Ovary (tissue), 10 donors: ENCODE data around the gene GOLGB1. TPM values are rescaled to one million over a fixed set of nuclear protein-coding genes. Genes with fewer than 3 reads are reported as not detected.

Source experiments
- DNase-seq, 5 donors: peaks; one replicate each; pipeline ENCODE4 v3.0.0-alpha.2; 2019 to 2020
- H3K27ac ChIP-seq, 2 donors: fragments of 200-600 bp; one replicate each; pipeline versions ENCODE4 v1.5.1 to v1.8.0; 2019 to 2022
- H3K27me3 ChIP-seq: fragments of 200-600 bp; one replicate; pipeline ENCODE4 v1.8.0; 2022
- H3K36me3 ChIP-seq: fragments of 200-600 bp; sonication (generic); one replicate; pipeline ENCODE4 v1.5.1; 2019
- H3K4me1 ChIP-seq: one replicate; pipeline ENCODE4 v1.8.1; 2013; ENCODE audit warnings: mild to moderate bottlenecking, moderate library complexity; ENCODE audit not compliant: insufficient read depth
- H3K4me3 ChIP-seq: fragments of 200-600 bp; sonication (generic); one replicate; pipeline ENCODE4 v1.5.1; 2017
- H3K9me3 ChIP-seq, 2 donors: fragments of 200-600 bp in 1 of 2; sonication (generic) in 1 of 2; one replicate each; pipeline versions ENCODE4 v1.5.1 to v1.8.1; 2013 to 2019; ENCODE audit warnings: mild to moderate bottlenecking in 1 of 2, moderate library complexity in 1 of 2
- CTCF ChIP-seq, 3 donors: fragments of 450-650 bp in 2 of 3; fragments of 200-600 bp in 1 of 3; IDR thresholded peaks; one replicate each; pipeline versions ENCODE4 v1.5.1 to v1.8.0; 2016 to 2022; ENCODE audit warnings: antibody characterized with exemption in 3 of 3, mild to moderate bottlenecking in 1 of 3
- EP300 ChIP-seq: sonication (generic); formaldehyde crosslinking; IDR thresholded peaks from one replicate; pipeline ENCODE4 v1.6.1; 2017; ENCODE audit warnings: antibody characterized with exemption
- POLR2A ChIP-seq: fragments of 450-650 bp; IDR thresholded peaks from one replicate; pipeline ENCODE4 v1.6.1; 2017; ENCODE audit warnings: antibody characterized with exemption, mild to moderate bottlenecking, moderate library complexity
- WGBS, 3 donors: extraction: QIAGEN DNeasy Blood & Tissue Kit in 1 of 3; methylation state at CpG; one replicate each; pipeline versions ENCODE4 v1.1.5 to v1.1.7; 2013 to 2017; 5-methylcytosine and 5-hydroxymethylcytosine counted together
- intact Hi-C, 4 donors: fragments of 100-400 bp; cut with DNase I; formaldehyde crosslinking; loops; one replicate each; pipeline versions ENCODE4 v1.11.0 to v1.15.1; 2022 to 2023
- long read RNA-seq, 3 donors: library from polyadenylated mRNA in 2 of 3; unstranded in 2 of 3; transcript quantifications; one replicate each; pipeline ENCODE4 v2.0.0 and lab custom pipeline, GENCODE V29; 2021 to 2026
- polyA plus RNA-seq, 2 donors: library from polyadenylated mRNA; stranded (reverse); fragments of 200-250 nt in 1 of 2; fragments of 350-450 nt in 1 of 2; fragmentation: Illumina TruSeq in 1 of 2; extraction: RNeasy Lipid Tissue Mini Kit (QIAGEN cat#74804) in 1 of 2; gene quantifications; one replicate each; pipeline ENCODE4 v1.2.3, GENCODE V29; 2013 to 2014
- total RNA-seq, 7 donors: library from RNA; depleted of rRNA in 2 of 7; stranded (reverse); fragments of >200 nt in 2 of 7; fragmentation: NEBNext Ultra II Directional in 3 of 7; extraction: Animal tissue kit (Norgen Biotek cat#: 25700) in 3 of 7; gene quantifications; one replicate each; pipeline versions ENCODE4 v1.1.0 to v1.2.4, GENCODE V29; 2016 to 2023
- donor health status: DM: no; HTN: no; CAD: no; lungs with moderate emphysema.
- donor health status: DM: no; HTN: no; CAD: no.
- donor health status: Bipolar disorder and iron deficiency.
- donor health status: DM: yes; HTN: yes; CAD: no.
- donor health status: DM: no; HTN: no; CAD: no.
- donor health status: DM: yes; HTN: yes; CAD: no.

GOLGB1 gene, protein sequence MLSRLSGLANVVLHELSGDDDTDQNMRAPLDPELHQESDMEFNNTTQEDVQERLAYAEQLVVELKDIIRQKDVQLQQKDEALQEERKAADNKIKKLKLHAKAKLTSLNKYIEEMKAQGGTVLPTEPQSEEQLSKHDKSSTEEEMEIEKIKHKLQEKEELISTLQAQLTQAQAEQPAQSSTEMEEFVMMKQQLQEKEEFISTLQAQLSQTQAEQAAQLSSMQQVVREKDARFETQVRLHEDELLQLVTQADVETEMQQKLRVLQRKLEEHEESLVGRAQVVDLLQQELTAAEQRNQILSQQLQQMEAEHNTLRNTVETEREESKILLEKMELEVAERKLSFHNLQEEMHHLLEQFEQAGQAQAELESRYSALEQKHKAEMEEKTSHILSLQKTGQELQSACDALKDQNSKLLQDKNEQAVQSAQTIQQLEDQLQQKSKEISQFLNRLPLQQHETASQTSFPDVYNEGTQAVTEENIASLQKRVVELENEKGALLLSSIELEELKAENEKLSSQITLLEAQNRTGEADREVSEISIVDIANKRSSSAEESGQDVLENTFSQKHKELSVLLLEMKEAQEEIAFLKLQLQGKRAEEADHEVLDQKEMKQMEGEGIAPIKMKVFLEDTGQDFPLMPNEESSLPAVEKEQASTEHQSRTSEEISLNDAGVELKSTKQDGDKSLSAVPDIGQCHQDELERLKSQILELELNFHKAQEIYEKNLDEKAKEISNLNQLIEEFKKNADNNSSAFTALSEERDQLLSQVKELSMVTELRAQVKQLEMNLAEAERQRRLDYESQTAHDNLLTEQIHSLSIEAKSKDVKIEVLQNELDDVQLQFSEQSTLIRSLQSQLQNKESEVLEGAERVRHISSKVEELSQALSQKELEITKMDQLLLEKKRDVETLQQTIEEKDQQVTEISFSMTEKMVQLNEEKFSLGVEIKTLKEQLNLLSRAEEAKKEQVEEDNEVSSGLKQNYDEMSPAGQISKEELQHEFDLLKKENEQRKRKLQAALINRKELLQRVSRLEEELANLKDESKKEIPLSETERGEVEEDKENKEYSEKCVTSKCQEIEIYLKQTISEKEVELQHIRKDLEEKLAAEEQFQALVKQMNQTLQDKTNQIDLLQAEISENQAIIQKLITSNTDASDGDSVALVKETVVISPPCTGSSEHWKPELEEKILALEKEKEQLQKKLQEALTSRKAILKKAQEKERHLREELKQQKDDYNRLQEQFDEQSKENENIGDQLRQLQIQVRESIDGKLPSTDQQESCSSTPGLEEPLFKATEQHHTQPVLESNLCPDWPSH (N-terminal part only)
- 10 to 100 TPM; 39.6 to 70.5 (median 52.7) TPM for total RNA-seq
- 10 to 100 TPM; 18.9 to 31.7 TPM for polyA plus RNA-seq
- long read RNA-seq, donor 1, full-length matches to known transcripts, result 17 of 115 reads
- long read RNA-seq, donor 1, partial matches to known transcripts, result 59 of 115 reads
- long read RNA-seq, donor 1, other reads (novel, unspliced or antisense), result 39 of 115 reads
- long read RNA-seq, donor 2, partial matches to known transcripts, result 16 of 16 reads
- long read RNA-seq, donor 2, other reads (novel, unspliced or antisense), result 0 of 16 reads
- long read RNA-seq, donor 3, full-length matches to known transcripts, result 1 of 26 reads
- long read RNA-seq, donor 3, partial matches to known transcripts, result 14 of 26 reads
- long read RNA-seq, donor 3, other reads (novel, unspliced or antisense), result 11 of 26 reads

- Histone ChIP-seq H3K27ac (peak within 1 kb of the TSS; percentile 66 to 68), H3K36me3 (no peaks in the 10 kb centered on the region), H3K9me3 (no peaks in the 10 kb centered on the region), H3K27me3 (no peaks in the 10 kb centered on the region), H3K4me1 (peaks cover 8% of the 10 kb centered on the region), H3K4me3 (peak within 1 kb of the TSS; percentile 96)
- peak; percentile 88 to 94 (median 89) for DNase-seq
- WGBS, 3 donors, result 0 to 1% (median 0%) methylated on average over 47 to 51 of the region's 51 CpGs
- TF ChIP-seq POLR2A (peak; percentile 96), CTCF (IDR thresholded peaks at IDR 0.05) (peak in 1 of 3 donors; percentile 27), EP300 (no peak)
- intact Hi-C loops, result no loop called here
Measured at GRCh38 chr3:121749276-121750086, at the start of gene GOLGB1. Gene GOLGB1, minus strand, starts transcription at chr3:121749741. Its CDS starts 18,770 bp downstream, at chr3:121730971.

DNA sequence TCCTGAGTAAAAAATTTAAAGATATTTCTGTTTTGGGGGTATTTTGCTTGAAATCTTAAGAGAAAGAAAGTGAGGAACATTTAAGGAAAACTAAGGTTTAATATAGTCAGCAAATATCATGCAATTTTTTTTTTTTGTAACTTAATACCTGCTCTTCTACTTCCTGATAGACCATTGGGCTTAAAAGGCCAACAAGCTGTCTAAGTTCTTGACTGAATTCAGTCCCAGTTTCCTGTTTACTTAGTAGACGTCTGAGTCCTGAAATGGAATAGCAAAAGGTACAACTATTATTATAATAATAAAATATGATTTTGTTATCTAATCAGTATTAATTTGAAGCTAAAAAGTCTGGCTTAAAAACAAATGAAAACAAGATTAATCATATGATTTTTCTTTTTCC, 47.4 kb upstream of the GOLGB1 start:
- TF ChIP-seq POLR2A (no peak), EP300 (no peak), CTCF (IDR thresholded peaks at IDR 0.05) (no peak)
- Histone ChIP-seq H3K36me3 (no peaks in the 10 kb centered on the region), H3K4me1 (no peaks in the 10 kb centered on the region), H3K9me3 (no peaks in the 10 kb centered on the region), H3K27ac (no peak overlapping the region), H3K27me3 (no peaks in the 10 kb centered on the region), H3K4me3 (no peak overlapping the region)
- intact Hi-C loops, result no loop called here
- DNase-seq, result no peak
- WGBS, 3 donors, result 30 to 37% (median 32%) methylated on average over 1 of the region's 1 CpG

- Histone ChIP-seq H3K4me1 (no peaks in the 10 kb centered on the region), H3K27me3 (no peaks in the 10 kb centered on the region), H3K4me3 (no peak overlapping the region), H3K9me3 (no peaks in the 10 kb centered on the region), H3K36me3 (no peaks in the 10 kb centered on the region), H3K27ac (no peak overlapping the region)
- TF ChIP-seq POLR2A, result no peak
- no peak for TF ChIP-seq CTCF (IDR thresholded peaks at IDR 0.05)
- no peak for TF ChIP-seq EP300
- DNase-seq, result no peak
- intact Hi-C loops, result no loop called here
- 89 to 90% (median 90%) methylated on average over 2 of the region's 2 CpGs for WGBS, 3 donors
Measured at GRCh38 chr3:121794264-121794983, 44.9 kb upstream of the GOLGB1 start.
